WTC11 (cell line): ENCODE results near the gene JADE2.

Experiments used
- FOXJ3 ChIP-seq: sonication (generic); formaldehyde crosslinking; IDR thresholded peaks from 2 replicates; pipeline ENCODE4 v1.9.0; 2021; ENCODE audit warnings: missing genetic modification reagents, mild to moderate bottlenecking, borderline replicate concordance
- HMGXB4 ChIP-seq: sonication (generic); formaldehyde crosslinking; IDR thresholded peaks from 2 replicates; pipeline ENCODE4 v1.8.1; 2023; ENCODE audit warnings: mild to moderate bottlenecking, moderate library complexity, missing genetic modification reagents
- STAT6 ChIP-seq: sonication (generic); formaldehyde crosslinking; conservative IDR thresholded peaks from 2 replicates; pipeline ENCODE4 v1.8.1; 2023; ENCODE audit warnings: mild to moderate bottlenecking, low read depth, missing genetic modification reagents, moderate library complexity
- TF ChIP-seq, protein P1 (sequence below): fragments of 200-600 bp; IDR thresholded peaks from 2 replicates; pipeline ENCODE4 v1.8.0; 2022; ENCODE audit warnings: antibody characterized with exemption

DNA sequence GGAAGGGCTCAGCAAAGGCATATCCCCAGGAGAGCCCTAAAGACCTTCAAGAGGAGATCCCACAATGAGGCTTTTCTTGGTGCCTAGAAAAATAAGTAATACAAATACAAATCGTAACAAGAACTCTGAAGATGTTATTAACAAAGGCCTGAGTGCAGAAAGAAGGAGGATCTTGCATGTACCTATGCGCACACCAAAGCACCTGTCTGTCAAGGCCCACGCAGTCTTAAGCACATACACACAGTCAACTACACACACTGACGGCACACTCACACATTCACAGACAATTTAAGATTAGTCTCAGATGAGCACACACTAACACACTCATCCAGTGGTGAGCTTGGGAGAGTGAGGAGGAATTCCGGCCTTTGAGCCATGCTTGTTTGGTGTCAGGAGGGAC, 38.5 kb downstream of the JADE2 start:
- TF ChIP-seq, protein P1, sequence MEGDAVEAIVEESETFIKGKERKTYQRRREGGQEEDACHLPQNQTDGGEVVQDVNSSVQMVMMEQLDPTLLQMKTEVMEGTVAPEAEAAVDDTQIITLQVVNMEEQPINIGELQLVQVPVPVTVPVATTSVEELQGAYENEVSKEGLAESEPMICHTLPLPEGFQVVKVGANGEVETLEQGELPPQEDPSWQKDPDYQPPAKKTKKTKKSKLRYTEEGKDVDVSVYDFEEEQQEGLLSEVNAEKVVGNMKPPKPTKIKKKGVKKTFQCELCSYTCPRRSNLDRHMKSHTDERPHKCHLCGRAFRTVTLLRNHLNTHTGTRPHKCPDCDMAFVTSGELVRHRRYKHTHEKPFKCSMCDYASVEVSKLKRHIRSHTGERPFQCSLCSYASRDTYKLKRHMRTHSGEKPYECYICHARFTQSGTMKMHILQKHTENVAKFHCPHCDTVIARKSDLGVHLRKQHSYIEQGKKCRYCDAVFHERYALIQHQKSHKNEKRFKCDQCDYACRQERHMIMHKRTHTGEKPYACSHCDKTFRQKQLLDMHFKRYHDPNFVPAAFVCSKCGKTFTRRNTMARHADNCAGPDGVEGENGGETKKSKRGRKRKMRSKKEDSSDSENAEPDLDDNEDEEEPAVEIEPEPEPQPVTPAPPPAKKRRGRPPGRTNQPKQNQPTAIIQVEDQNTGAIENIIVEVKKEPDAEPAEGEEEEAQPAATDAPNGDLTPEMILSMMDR = no peak
- TF ChIP-seq HMGXB4 (CRISPR knock-in tag) (no peak), STAT6 (CRISPR knock-in tag) (no peak), FOXJ3 (CRISPR knock-in tag) (no peak)
